LNCAP (cell line): ENCODE results near the gene HCN3.

Source experiments
- CTCF ChIP-seq: fragments of 450-650 bp; IDR thresholded peaks from 2 replicates; pipeline ENCODE4 v1.5.1; 2017; ENCODE audit warnings: mild to moderate bottlenecking

Gene HCN3

GRCh38 chr1:155320661-155321617 is 43.7 kb downstream of the HCN3 start, which contains the start of gene RUSC1:
Gene RUSC1 (plus strand): TSS chr1:155320894. CDS start chr1:155321774, 880 bp downstream.
- no peak for TF ChIP-seq CTCF

GRCh38 chr1:155321639-155322503 is 44.6 kb downstream of the HCN3 start:
- TF ChIP-seq CTCF = no peak

- TF ChIP-seq CTCF = no peak
These were observed 45.3 kb downstream of the HCN3 start for GRCh38 chr1:155322571-155322952.

- peak; percentile 99 for TF ChIP-seq CTCF
These were observed 45.9 kb downstream of the HCN3 start for GRCh38 chr1:155322953-155323728.

GRCh38 chr1:155323729-155324036 is 46.4 kb downstream of the HCN3 start:
- TF ChIP-seq CTCF = no peak

- no peak for TF ChIP-seq CTCF
These were observed 46.9 kb downstream of the HCN3 start for GRCh38 chr1:155324037-155324716.
